Smooth muscle cell of the umbilical artery (primary cell): ENCODE data around the gene BRMS1. TPM values are rescaled to one million over a fixed set of nuclear protein-coding genes. Genes with fewer than 3 reads are reported as not detected.

Experiments used
- total RNA-seq: library from RNA; depleted of rRNA; stranded (reverse); fragments of >200 nt; gene quantifications from 2 replicates; pipeline ENCODE4 v1.2.3, GENCODE V29; 2014

The BRMS1 gene, protein sequence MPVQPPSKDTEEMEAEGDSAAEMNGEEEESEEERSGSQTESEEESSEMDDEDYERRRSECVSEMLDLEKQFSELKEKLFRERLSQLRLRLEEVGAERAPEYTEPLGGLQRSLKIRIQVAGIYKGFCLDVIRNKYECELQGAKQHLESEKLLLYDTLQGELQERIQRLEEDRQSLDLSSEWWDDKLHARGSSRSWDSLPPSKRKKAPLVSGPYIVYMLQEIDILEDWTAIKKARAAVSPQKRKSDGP
- total RNA-seq = 35.9 and 38.6 TPM in 2 replicates

DNA sequence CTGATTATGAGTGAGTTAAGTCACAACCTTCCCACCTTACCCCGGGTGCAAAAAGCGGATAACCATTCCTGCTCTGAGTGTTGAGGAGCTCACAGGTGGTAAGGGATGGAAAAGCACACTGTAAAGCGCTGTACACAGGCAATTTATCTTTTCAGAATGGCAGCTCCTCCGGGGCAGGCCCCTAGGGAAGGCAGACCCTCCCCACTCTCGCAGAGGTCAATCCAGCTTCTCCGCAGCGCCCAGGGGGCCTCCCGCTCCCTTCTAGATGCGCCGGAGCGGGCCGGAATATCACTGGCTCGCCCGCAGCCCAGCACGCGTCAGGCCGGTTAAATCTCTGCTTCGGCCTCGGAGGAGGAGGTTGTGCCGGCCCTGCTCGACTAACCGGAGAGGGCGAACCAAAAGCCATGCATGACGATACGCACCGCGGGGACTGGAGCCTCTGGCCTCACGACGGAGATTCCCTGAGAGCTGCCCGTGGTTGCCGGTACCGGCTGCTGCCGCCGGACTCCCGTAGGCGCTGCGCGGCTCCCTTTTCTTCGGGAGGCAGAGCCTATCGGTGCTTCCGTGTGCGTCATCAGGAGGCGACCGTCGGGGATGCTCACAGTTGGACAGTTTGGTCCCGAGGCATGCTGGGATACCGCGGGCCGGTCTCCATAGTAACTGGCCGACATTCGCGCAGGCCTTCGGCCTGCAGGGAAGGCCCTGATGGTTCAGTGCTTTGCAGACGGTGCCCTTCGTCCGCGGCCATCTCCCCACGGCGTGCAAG lies at the start of gene BRMS1:
Gene BRMS1 (minus strand): TSS at position 555 of the 766 bp plus-strand sequence. CDS start 2,870 bp downstream, outside the sequence.

DNA sequence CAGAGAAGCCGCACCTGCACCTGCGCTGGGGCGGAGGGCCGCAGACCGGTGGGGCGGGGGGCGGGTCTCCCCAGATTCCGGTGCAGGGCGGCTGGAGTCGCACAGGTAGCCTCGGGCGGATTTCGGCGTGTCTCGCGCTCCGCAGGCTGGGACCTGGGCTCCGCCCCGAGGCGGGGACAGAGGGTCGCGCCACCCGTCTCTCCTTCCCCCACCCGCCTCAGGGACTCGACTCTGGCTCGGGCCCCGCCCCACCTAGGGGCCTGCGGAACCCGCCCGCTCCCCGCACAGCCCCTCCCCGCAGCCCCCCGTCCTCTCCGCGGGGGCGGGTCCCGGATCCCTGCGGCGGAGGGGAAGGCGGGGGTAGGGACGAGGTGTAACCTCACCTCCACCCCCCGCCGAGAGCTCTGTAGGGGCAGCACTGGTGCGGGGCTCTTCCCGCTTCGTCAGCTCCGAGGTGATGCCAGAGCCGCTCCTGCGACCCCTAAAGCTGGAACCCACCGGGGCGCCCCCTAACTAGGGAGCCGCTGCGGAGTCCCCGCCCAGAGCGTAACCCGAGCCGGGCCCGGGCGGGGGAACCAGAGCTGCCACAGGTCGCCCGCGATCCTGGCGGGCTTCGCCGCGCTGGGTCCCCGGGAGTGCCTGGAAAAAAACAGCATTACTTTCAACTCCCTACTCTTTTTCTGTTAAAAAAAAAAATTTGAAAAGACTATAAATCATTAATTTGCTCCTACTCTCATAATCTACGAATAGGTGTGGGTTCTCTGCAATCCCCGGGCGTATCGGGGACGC lies 26.9 kb upstream of the BRMS1 start, which contains the start of gene SLC29A2:
Gene SLC29A2 (minus strand): TSS at position 134 of the 789 bp plus-strand sequence. CDS start 169 bp downstream, outside the sequence.

DNA sequence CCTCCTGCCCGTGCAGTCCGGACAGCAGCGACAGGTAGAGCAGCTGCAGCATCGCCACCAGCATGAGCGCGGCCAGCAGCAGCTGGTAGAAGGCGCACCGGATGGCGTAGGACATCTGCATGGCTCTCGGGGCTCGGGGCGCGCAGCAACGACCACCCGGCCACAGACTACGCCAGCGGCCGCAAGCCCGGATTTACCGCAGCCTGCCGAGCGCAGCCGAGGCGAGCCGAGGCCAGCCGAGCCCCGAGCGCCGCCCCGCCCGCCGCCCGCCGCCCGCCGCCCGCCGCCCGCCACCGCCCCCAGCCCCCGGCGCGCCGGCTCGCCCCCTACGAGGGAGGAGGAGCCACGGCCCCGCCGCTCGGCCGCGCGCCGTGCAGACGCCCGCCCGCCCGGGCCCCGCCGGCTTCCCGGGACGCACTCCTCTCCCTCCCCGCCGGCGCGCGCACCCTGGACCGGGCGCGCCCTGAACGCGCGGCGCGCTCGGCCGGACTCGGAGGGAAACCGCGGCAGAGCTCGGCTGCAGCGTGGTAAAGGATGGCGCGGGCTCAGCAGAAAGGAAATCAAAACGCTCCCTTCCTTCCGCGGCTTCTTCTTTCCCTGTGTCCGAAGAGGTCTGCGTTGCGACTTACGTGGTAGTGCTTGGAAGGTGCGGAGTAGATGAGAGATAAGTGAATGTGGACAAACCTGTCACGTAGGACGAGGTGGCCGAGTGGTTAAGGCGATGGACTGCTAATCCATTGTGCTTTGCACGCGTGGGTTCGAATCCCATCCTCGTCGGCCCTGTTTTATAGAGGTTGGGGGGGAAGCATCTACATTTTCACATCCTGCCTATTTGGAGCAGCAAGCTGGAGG lies 2.7 kb upstream of the BRMS1 start, which contains the start of gene B4GAT1:
Gene B4GAT1 (minus strand): TSS at position 205 of the 852 bp plus-strand sequence. CDS start 84 bp downstream, at position 121.

GRCh38 chr11:66336234-66337102 lies 8.4 kb downstream of the BRMS1 start, which contains the start of gene RIN1:
TSS of gene RIN1 (minus strand) at chr11:66336434. CDS start at chr11:66336402, 32 bp downstream.

GRCh38 chr11:66316849-66317251 lies 28.1 kb downstream of the BRMS1 start, which contains the start of gene CD248:
TSS of gene CD248 (minus strand) at chr11:66317044. CDS start at chr11:66317027, 17 bp downstream.

GRCh38 chr11:66291706-66292542 lies 53.0 kb downstream of the BRMS1 start, which contains the start of gene TMEM151A:
TSS of gene TMEM151A (plus strand) at chr11:66291894. CDS start at chr11:66292014, 120 bp downstream.

DNA sequence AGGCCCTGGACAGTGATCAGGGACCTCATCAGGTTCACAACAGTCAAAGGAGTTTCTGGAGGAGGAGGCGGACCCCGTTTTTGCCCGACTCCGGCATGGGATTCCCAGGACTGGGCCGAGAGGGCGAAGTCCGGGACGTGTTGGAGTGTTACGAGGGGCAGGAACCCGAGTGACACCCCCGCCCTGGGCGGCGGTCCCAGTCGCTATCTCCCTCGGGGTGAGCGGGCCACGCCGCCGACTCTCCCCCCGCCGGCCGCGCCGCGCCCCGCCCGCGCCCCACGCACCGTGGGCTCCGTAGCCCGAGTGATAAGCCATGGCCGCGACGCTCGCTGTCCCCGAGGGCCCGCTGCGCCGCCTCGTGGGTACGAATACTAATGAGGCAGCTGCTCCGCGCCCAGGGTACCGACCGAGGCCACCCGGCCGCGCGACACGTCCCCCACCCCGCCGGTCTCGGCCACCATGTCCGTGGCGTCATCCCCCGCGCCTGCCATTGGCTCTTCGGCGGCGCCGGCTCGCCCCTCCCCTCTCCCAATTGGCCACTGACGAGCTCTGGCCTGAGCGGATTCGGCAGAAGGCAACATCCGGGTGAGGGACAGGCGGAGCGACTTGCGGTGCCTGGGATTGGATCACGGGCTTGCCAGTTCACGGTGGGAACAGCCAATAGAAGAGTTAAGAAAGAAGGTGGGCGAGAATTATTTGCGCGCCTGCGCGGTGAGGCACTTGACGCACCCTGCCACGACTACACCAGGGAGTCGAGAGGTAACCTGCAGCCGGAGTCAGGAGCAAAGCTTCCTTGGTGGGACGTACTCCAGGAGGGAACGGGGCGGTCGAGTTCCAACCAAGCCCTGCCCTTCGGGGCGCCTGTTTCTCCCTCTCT lies 56.0 kb downstream of the BRMS1 start, which contains the start of gene YIF1A:
Gene YIF1A (minus strand): TSS at position 473 of the 877 bp plus-strand sequence. CDS start 158 bp downstream, at position 315.

Other genes starting within 250 kb of the BRMS1 start
- gene KLC2, start 87.4 kb downstream of the BRMS1 start, total RNA-seq = 24.3 and 41.8 TPM in 2 replicates
- 60.3 and 122 TPM in 2 replicates for gene RAB1B, start 76.5 kb downstream of the BRMS1 start, total RNA-seq
- 0.37 TPM in 1 of 2 replicates, not detected in the other for gene CNIH2, start 66.9 kb downstream of the BRMS1 start, total RNA-seq
- 152 and 209 TPM in 2 replicates for gene YIF1A, start 56.0 kb downstream of the BRMS1 start, total RNA-seq
- gene TMEM151A, start 53.2 kb downstream of the BRMS1 start, total RNA-seq = under 0.01 and 0.42 TPM in 2 replicates
- gene CD248, start 28.1 kb downstream of the BRMS1 start, total RNA-seq = 52.9 and 81.7 TPM in 2 replicates
- 8.3 and 19.2 TPM in 2 replicates for gene RIN1, start 8.7 kb downstream of the BRMS1 start, total RNA-seq
- 44.0 and 95.6 TPM in 2 replicates for gene B4GAT1, start 2.5 kb upstream of the BRMS1 start, total RNA-seq
- 0.30 and 0.97 TPM in 2 replicates for gene SLC29A2, start 26.7 kb upstream of the BRMS1 start, total RNA-seq
- not detected in 2 replicates for gene NPAS4, start 75.9 kb upstream of the BRMS1 start, total RNA-seq
- gene MRPL11, start 93.7 kb upstream of the BRMS1 start, total RNA-seq = 24.6 and 34.3 TPM in 2 replicates
- gene PELI3, start 121.8 kb upstream of the BRMS1 start, total RNA-seq = 8.6 and 13.4 TPM in 2 replicates
- gene DPP3, start 135.3 kb upstream of the BRMS1 start, total RNA-seq = 43.1 and 63.9 TPM in 2 replicates
- 34.4 and 38.2 TPM in 2 replicates for gene BBS1, start 165.5 kb upstream of the BRMS1 start, total RNA-seq
- 15.7 and 16.1 TPM in 2 replicates for gene ZDHHC24, start 200.9 kb upstream of the BRMS1 start, total RNA-seq
- under 0.01 and 0.09 TPM in 2 replicates for gene ACTN3, start 201.8 kb upstream of the BRMS1 start, total RNA-seq
- gene CTSF, start 223.5 kb upstream of the BRMS1 start, total RNA-seq = 13.8 and 27.0 TPM in 2 replicates
- gene CCDC87, start 248.0 kb upstream of the BRMS1 start, total RNA-seq = 0.32 and 0.89 TPM in 2 replicates
- 30.9 and 41.6 TPM in 2 replicates for gene CCS, start 248.1 kb upstream of the BRMS1 start, total RNA-seq